Astrocyte (in vitro differentiated cells and primary cell): ENCODE results near the gene KXD1.

Source experiments
- EZH2 ChIP-seq: IDR thresholded peaks from 2 replicates; pipeline ENCODE4 v1.6.1; 2012; ENCODE audit warnings: mild to moderate bottlenecking, low read length, inconsistent platforms; ENCODE audit not compliant: insufficient read depth
- TF ChIP-seq, protein P1 (sequence below): IDR thresholded peaks from 2 replicates; pipeline ENCODE4 v1.5.1; 2011; ENCODE audit warnings: low read depth, mild to moderate bottlenecking, inconsistent platforms, low read length, moderate library complexity; ENCODE audit not compliant: insufficient read depth

DNA sequence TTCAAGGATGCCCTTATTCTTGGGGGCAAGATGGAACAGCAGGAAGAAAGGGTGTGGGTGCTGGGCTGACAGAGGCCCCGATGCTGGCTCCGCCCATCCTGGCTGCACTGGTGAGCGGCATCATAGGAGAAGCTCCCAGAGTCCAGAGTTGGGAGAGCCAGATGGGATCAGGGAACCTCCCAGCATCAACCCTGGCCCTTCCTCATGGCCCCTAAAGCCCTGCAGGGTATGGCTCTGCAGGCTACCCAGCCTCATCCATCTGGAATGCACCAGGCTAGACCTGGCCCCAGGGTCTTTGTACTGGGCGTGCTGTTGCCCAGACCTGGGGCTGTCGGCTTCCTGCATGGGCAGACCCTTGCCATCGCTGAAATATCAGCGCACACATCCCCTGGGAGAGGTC, 27.9 kb upstream of the KXD1 start:
- TF ChIP-seq, protein P1, sequence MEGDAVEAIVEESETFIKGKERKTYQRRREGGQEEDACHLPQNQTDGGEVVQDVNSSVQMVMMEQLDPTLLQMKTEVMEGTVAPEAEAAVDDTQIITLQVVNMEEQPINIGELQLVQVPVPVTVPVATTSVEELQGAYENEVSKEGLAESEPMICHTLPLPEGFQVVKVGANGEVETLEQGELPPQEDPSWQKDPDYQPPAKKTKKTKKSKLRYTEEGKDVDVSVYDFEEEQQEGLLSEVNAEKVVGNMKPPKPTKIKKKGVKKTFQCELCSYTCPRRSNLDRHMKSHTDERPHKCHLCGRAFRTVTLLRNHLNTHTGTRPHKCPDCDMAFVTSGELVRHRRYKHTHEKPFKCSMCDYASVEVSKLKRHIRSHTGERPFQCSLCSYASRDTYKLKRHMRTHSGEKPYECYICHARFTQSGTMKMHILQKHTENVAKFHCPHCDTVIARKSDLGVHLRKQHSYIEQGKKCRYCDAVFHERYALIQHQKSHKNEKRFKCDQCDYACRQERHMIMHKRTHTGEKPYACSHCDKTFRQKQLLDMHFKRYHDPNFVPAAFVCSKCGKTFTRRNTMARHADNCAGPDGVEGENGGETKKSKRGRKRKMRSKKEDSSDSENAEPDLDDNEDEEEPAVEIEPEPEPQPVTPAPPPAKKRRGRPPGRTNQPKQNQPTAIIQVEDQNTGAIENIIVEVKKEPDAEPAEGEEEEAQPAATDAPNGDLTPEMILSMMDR, result no peak
- TF ChIP-seq EZH2, result no peak
